HepG2 (cell line): ENCODE data around the gene OSGEPL1. TPM values are rescaled to one million over a fixed set of nuclear protein-coding genes. Genes with fewer than 3 reads are reported as not detected.
A peak's percentile ranks its signal among the peaks of the same experiment; 100 is the strongest.

Source experiments
- ELF1 ChIP-seq: sonication (generic); formaldehyde crosslinking; IDR thresholded peaks from 2 replicates; pipeline ENCODE4 v1.4.0; 2020; ENCODE audit warnings: missing genetic modification reagents
- FOXP4 ChIP-seq: sonication (generic); formaldehyde crosslinking; IDR thresholded peaks from 2 replicates; pipeline ENCODE4 v1.4.0; 2020; ENCODE audit warnings: missing genetic modification reagents
- HINFP ChIP-seq: sonication (generic); formaldehyde crosslinking; IDR thresholded peaks from 2 replicates; pipeline ENCODE4 v1.4.0; 2020; ENCODE audit warnings: low read depth, mild to moderate bottlenecking, missing genetic modification reagents
- KDM1A ChIP-seq: IDR thresholded peaks from 2 replicates; pipeline ENCODE4 v1.6.1; 2016; ENCODE audit warnings: missing compliant biosample characterization
- SIX4 ChIP-seq: sonication (generic); formaldehyde crosslinking; IDR thresholded peaks from 2 replicates; pipeline ENCODE4 v1.4.0; 2020; ENCODE audit warnings: missing genetic modification reagents
- SRF ChIP-seq: IDR thresholded peaks from 2 replicates; pipeline ENCODE4 v1.6.1; 2011; ENCODE audit warnings: mild to moderate bottlenecking, low read depth, low read length, moderate library complexity
- TOE1 ChIP-seq: sonication (generic); formaldehyde crosslinking; IDR thresholded peaks from 2 replicates; pipeline ENCODE4 v1.4.0; 2020; ENCODE audit warnings: mild to moderate bottlenecking, missing genetic modification reagents
- ZBTB42 ChIP-seq: sonication (generic); formaldehyde crosslinking; IDR thresholded peaks from 2 replicates; pipeline ENCODE4 v1.5.0; 2020; ENCODE audit warnings: mild to moderate bottlenecking, missing genetic modification reagents
- ZBTB43 ChIP-seq: sonication (generic); formaldehyde crosslinking; conservative IDR thresholded peaks from 2 replicates; pipeline ENCODE4 v1.4.0; 2020; ENCODE audit warnings: missing genetic modification reagents
- ZBTB49 ChIP-seq: sonication (generic); formaldehyde crosslinking; IDR thresholded peaks from 2 replicates; pipeline ENCODE4 v1.4.0; 2020; ENCODE audit warnings: missing genetic modification reagents, borderline replicate concordance
- ZNF337 ChIP-seq: sonication (generic); formaldehyde crosslinking; IDR thresholded peaks from 2 replicates; pipeline ENCODE4 v1.5.1; 2020; ENCODE audit warnings: missing genetic modification reagents, low read depth, mild to moderate bottlenecking, borderline replicate concordance
- ZNF430 ChIP-seq: sonication (generic); formaldehyde crosslinking; IDR thresholded peaks from 2 replicates; pipeline ENCODE4 v1.9.0; 2021; ENCODE audit warnings: mild to moderate bottlenecking, missing genetic modification reagents
- ZNF710 ChIP-seq: sonication (generic); formaldehyde crosslinking; IDR thresholded peaks from 2 replicates; pipeline ENCODE4 v1.5.0; 2020; ENCODE audit warnings: mild to moderate bottlenecking, missing genetic modification reagents, borderline replicate concordance
- ZNF792 ChIP-seq: IDR thresholded peaks from 2 replicates; pipeline ENCODE4 v1.6.1; 2016
- ZXDC ChIP-seq: sonication (generic); formaldehyde crosslinking; IDR thresholded peaks from 2 replicates; pipeline ENCODE4 v1.5.0; 2020; ENCODE audit warnings: mild to moderate bottlenecking, missing genetic modification reagents
- polyA plus RNA-seq, 8 experiments: library from polyadenylated mRNA; depleted of rRNA in 3 of 8; stranded (reverse) in 7 of 8; unstranded in 1 of 8; fragments of >200 nt; fragmentation: Illumina TruSeq in 4 of 8; extraction: Trizol in 4 of 8; gene quantifications; 2 replicates each; pipeline versions ENCODE4 v1.2.1 to v1.2.3, GENCODE V29; 2011 to 2016; ENCODE audit warnings: low read depth in 4 of 8, missing spikeins in 1 of 8, mixed read lengths in 1 of 8; ENCODE audit not compliant: insufficient read depth in 1 of 8
- total RNA-seq, 5 experiments: library from RNA; depleted of rRNA; stranded (reverse); fragments of >200 nt; fragmentation: Illumina TruSeq; extraction: Trizol; gene quantifications; 2 replicates each; pipeline ENCODE4 v1.2.3, GENCODE V29; 2016; ENCODE audit warnings: low read depth in 1 of 5

The OSGEPL1 gene
- total and polyA plus RNA-seq, 2 of the 13 experiments (the other 11 are each of a cell fraction or from before 2014, with no cell fraction given) = 10.2 to 10.8 TPM

GRCh38 chr2:189783927-189784867, 21.6 kb upstream of the OSGEPL1 start, which contains the start of the genes ORMDL1 and PMS1 (continued):
- TF ChIP-seq ZBTB49 (CRISPR knock-in tag) (no peak), ZNF337 (CRISPR knock-in tag) (peak; percentile 98), SIX4 (CRISPR knock-in tag) (peak; percentile 10; the same call in 1 of the 2 replicates), ZNF430 (peak; percentile 97), ELF1 (CRISPR knock-in tag) (peak; percentile 91), ZNF710 (CRISPR knock-in tag) (peak; percentile 96), ZBTB43 (peak; percentile 18), ZBTB42 (CRISPR knock-in tag) (peak; percentile 95), KDM1A (CRISPR knock-in tag) (0 out of 2 replicates have a peak, but pooled peaks have one; percentile 6), ZNF792 (CRISPR knock-in tag) (peak; percentile 81), HINFP (CRISPR knock-in tag) (peak; percentile 40), FOXP4 (CRISPR knock-in tag) (0 out of 2 replicates have a peak, but pooled peaks have one; percentile 12), TOE1 (CRISPR knock-in tag) (no peak), SRF (no peak), ZXDC (peak; percentile 95)
